Panc1 (cell line): ENCODE results near the gene NGF. TPM values are rescaled to one million over a fixed set of nuclear protein-coding genes. Genes with fewer than 3 reads are reported as not detected.

Experiments used
- ATAC-seq: fragments of 200-7000 bp; cut with Tn5 transposase; 2 replicates; pipeline ENCODE4 v1.9.1; 2020; ENCODE audit warnings: mild to moderate bottlenecking, moderate library complexity
- BruUV-seq: library from RNA; stranded (reverse); fragments of 400-500 nt; replicated peaks from 2 replicates; lab custom pipeline; 2021; lab: Mats Ljungman, UMichigan
- CTCF ChIA-PET: fragments of 300-600 bp; sonication (Branson Sonifier 250); formaldehyde crosslinking; loops from one replicate; lab custom pipeline; 2022; ENCODE audit warnings: antibody characterized with exemption; lab: Charles Lee
- POLR2A ChIA-PET: fragments of 300-600 bp; sonication (Branson Sonifier 250); formaldehyde crosslinking; loops from one replicate; lab custom pipeline; 2022; ENCODE audit warnings: antibody characterized with exemption; lab: Charles Lee
- DNase-seq: peaks from one replicate; pipeline ENCODE4 v3.0.0-alpha.2; 2010; ENCODE audit warnings: low read depth, low spot score
- H3K27ac ChIP-seq: 2 replicates; pipeline ENCODE4 v1.5.1; 2011; ENCODE audit warnings: mild to moderate bottlenecking, low read length, inconsistent platforms
- H3K27me3 ChIP-seq: fragments of 200-500 bp; sonication (Bioruptor generic); 2 replicates; pipeline ENCODE4 v1.6.0; 2014; ENCODE audit warnings: low read length, inconsistent platforms; ENCODE audit not compliant: control insufficient read depth, insufficient read depth
- H3K36me3 ChIP-seq: fragments of 200-500 bp; sonication (Bioruptor generic); 2 replicates; pipeline ENCODE4 v1.5.1; 2014; ENCODE audit warnings: inconsistent platforms, mild to moderate bottlenecking, low read length, moderate library complexity; ENCODE audit not compliant: control insufficient read depth, insufficient read depth
- H3K4me1 ChIP-seq: 2 replicates; pipeline ENCODE4 v1.5.1; 2011; ENCODE audit warnings: inconsistent platforms, mild to moderate bottlenecking, low read length, moderate library complexity; ENCODE audit not compliant: control insufficient read depth, insufficient read depth
- H3K4me3 ChIP-seq, 2 experiments: 2 replicates each; pipeline ENCODE4 v1.5.1; 2011 to 2012; ENCODE audit warnings: low read depth in 2 of 2, low read length in 2 of 2, mild to moderate bottlenecking in 2 of 2, inconsistent platforms in 1 of 2, moderate library complexity in 1 of 2
- H3K9me3 ChIP-seq: fragments of 200-500 bp; sonication (Bioruptor generic); 2 replicates; pipeline ENCODE4 v1.5.1; 2014; ENCODE audit warnings: low read depth, mild to moderate bottlenecking, inconsistent platforms, low read length, moderate library complexity; ENCODE audit not compliant: control insufficient read depth, insufficient read depth
- POLR2AphosphoS5 ChIP-seq: IDR thresholded peaks from 2 replicates; pipeline ENCODE4 v1.6.1; 2012; ENCODE audit warnings: mild to moderate bottlenecking, low read depth, low read length, moderate library complexity
- SIN3A ChIP-seq: IDR thresholded peaks from 2 replicates; pipeline ENCODE4 v1.6.1; 2012; ENCODE audit warnings: low read depth, mild to moderate bottlenecking, low read length, moderate library complexity, borderline replicate concordance; ENCODE audit not compliant: insufficient read depth
- TCF7L2 ChIP-seq: IDR thresholded peaks from 2 replicates; pipeline ENCODE4 v1.6.1; 2011; ENCODE audit warnings: mild to moderate bottlenecking, low read depth, low read length, inconsistent platforms
- in situ Hi-C: cut with HindIII; loops from 2 replicates; pipeline ENCODE4 v1.10.0; 2016; ENCODE audit warnings: low sequenced_read_pairs, low pct_unique_long_range_greater_than_20kb
- intact Hi-C: fragments of 100-400 bp; cut with micrococcal nuclease; formaldehyde crosslinking; loops from one replicate; pipeline ENCODE4 v1.10.0; 2022; ENCODE audit not compliant: unreplicated experiment
- total RNA-seq: library from RNA; stranded (reverse); gene quantifications from one replicate; pipeline ENCODE4 v1.2.1, GENCODE V29; 2021; ENCODE audit not compliant: unreplicated experiment
- TF ChIP-seq, protein P1 (sequence below): fragments of 450-650 bp; IDR thresholded peaks from 2 replicates; pipeline ENCODE4 v1.5.1; 2017; ENCODE audit warnings: mild to moderate bottlenecking
- TF ChIP-seq, protein P2 (sequence below), 2 experiments: IDR thresholded peaks; 2 replicates each; pipeline ENCODE4 v1.6.1; 2011 to 2012; ENCODE audit warnings: low read depth in 2 of 2, control low read depth in 1 of 2, low read length in 1 of 2, mild to moderate bottlenecking in 1 of 2, moderate library complexity in 1 of 2; ENCODE audit not compliant: insufficient read depth in 1 of 2

NGF gene
- total RNA-seq, 1 experiment from 2014 or later: not detected

DNA sequence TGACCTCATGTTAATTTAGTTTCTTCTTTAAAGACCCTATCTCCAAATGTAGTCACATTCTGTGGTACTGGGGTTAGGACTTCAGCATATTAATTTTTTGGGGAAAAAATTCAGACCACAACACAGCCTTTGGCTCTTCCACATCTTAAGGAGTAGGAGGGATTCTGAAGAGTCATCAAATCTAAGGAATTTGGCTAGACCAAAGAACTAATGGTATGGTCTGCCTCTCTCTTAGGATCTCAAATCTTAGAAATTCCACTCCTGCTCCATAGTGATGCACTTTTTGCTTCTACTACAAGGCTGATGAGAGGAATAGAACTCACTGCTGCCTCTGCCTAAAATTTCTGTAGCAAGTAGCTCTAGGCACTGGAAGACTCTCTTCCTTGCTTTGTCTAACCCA, 80.5 kb downstream of the NGF start:
- no peak overlapping the region for H3K27ac ChIP-seq
- H3K27me3 ChIP-seq: no peaks in the 10 kb centered on the region
- TF ChIP-seq POLR2AphosphoS5 (no peak), TCF7L2 (no peak), SIN3A (no peak)
- TF ChIP-seq, protein P1, sequence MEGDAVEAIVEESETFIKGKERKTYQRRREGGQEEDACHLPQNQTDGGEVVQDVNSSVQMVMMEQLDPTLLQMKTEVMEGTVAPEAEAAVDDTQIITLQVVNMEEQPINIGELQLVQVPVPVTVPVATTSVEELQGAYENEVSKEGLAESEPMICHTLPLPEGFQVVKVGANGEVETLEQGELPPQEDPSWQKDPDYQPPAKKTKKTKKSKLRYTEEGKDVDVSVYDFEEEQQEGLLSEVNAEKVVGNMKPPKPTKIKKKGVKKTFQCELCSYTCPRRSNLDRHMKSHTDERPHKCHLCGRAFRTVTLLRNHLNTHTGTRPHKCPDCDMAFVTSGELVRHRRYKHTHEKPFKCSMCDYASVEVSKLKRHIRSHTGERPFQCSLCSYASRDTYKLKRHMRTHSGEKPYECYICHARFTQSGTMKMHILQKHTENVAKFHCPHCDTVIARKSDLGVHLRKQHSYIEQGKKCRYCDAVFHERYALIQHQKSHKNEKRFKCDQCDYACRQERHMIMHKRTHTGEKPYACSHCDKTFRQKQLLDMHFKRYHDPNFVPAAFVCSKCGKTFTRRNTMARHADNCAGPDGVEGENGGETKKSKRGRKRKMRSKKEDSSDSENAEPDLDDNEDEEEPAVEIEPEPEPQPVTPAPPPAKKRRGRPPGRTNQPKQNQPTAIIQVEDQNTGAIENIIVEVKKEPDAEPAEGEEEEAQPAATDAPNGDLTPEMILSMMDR: no peak
- TF ChIP-seq, protein P2, sequence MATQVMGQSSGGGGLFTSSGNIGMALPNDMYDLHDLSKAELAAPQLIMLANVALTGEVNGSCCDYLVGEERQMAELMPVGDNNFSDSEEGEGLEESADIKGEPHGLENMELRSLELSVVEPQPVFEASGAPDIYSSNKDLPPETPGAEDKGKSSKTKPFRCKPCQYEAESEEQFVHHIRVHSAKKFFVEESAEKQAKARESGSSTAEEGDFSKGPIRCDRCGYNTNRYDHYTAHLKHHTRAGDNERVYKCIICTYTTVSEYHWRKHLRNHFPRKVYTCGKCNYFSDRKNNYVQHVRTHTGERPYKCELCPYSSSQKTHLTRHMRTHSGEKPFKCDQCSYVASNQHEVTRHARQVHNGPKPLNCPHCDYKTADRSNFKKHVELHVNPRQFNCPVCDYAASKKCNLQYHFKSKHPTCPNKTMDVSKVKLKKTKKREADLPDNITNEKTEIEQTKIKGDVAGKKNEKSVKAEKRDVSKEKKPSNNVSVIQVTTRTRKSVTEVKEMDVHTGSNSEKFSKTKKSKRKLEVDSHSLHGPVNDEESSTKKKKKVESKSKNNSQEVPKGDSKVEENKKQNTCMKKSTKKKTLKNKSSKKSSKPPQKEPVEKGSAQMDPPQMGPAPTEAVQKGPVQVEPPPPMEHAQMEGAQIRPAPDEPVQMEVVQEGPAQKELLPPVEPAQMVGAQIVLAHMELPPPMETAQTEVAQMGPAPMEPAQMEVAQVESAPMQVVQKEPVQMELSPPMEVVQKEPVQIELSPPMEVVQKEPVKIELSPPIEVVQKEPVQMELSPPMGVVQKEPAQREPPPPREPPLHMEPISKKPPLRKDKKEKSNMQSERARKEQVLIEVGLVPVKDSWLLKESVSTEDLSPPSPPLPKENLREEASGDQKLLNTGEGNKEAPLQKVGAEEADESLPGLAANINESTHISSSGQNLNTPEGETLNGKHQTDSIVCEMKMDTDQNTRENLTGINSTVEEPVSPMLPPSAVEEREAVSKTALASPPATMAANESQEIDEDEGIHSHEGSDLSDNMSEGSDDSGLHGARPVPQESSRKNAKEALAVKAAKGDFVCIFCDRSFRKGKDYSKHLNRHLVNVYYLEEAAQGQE (IDR thresholded peaks at IDR 0.05; ENCODE audit: insufficient read depth in 1 of 2, low read depth in 2 of 2, low read length in 1 of 2): no peak
- in situ Hi-C loops (no loop called here), intact Hi-C loops (no loop called here)
- no peak for ATAC-seq
- ChIA-PET CTCF (no interaction called here), POLR2A (no interaction called here)
- no peak overlapping the region for H3K4me3 ChIP-seq
- no peaks in the 10 kb centered on the region for H3K36me3 ChIP-seq
- no TSS peak for BruUV-seq
- DNase-seq: no peak
- H3K9me3 ChIP-seq: no peaks in the 10 kb centered on the region
- no peaks in the 10 kb centered on the region for H3K4me1 ChIP-seq

DNA sequence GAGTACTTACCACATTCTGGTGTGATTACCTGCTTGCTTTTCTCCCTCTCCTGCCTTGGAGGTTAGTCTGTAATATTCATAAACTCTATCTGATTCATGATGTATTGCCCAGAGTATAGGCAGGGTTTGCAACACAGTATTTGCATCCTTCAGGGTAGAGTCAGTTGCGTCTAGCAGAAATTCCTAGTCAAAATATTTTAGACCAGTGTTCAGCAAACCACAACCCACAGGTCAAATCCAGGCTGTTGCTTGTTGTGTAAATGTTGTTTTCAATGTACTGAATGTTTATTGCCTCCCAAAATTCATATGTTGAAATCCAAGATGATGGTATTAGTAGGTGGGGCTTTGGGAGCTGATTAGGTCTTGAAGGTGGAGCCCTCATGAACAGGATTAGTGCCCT, 82.9 kb downstream of the NGF start:
- no peak overlapping the region for H3K4me3 ChIP-seq
- no peak overlapping the region for H3K27ac ChIP-seq
- DNase-seq (no peak), ATAC-seq (no peak)
- intact Hi-C loops: no loop called here
- H3K4me1 ChIP-seq: no peaks in the 10 kb centered on the region
- no peaks in the 10 kb centered on the region for H3K36me3 ChIP-seq
- H3K9me3 ChIP-seq: no peaks in the 10 kb centered on the region
- ChIA-PET CTCF (no interaction called here), POLR2A (no interaction called here)
- H3K27me3 ChIP-seq: no peaks in the 10 kb centered on the region
- TF ChIP-seq, protein P1: no peak
- no peak for TF ChIP-seq TCF7L2
- no peak for TF ChIP-seq SIN3A
- no peak for TF ChIP-seq POLR2AphosphoS5
- TF ChIP-seq, protein P2 (IDR thresholded peaks at IDR 0.05; ENCODE audit: insufficient read depth in 1 of 2, low read depth in 2 of 2, low read length in 1 of 2): no peak
- in situ Hi-C loops: no loop called here
- no TSS peak for BruUV-seq
